Fibroblast of mammary gland (primary cell): ENCODE data around the gene TP73.
"Not testable (repeated sequence)": the region's sequence is repeated elsewhere in the genome, so short reads cannot be mapped to it uniquely, and the experiment has no call there.

Source experiments
- DNase-seq: peaks from one replicate; pipeline ENCODE4 v3.0.0-alpha.2; 2010; ENCODE audit warnings: low read depth
- H3K4me3 ChIP-seq: 2 replicates; pipeline ENCODE4 v1.5.1; 2011; ENCODE audit warnings: low read depth, mild to moderate bottlenecking, low read length, moderate library complexity; ENCODE audit not compliant: control insufficient read depth
- TF ChIP-seq, protein P1 (sequence below): conservative IDR thresholded peaks from 2 replicates; pipeline ENCODE4 v1.5.1; 2011; ENCODE audit warnings: low read depth, low read length, inconsistent platforms; ENCODE audit not compliant: control insufficient read depth, insufficient read depth

TP73 gene

DNA sequence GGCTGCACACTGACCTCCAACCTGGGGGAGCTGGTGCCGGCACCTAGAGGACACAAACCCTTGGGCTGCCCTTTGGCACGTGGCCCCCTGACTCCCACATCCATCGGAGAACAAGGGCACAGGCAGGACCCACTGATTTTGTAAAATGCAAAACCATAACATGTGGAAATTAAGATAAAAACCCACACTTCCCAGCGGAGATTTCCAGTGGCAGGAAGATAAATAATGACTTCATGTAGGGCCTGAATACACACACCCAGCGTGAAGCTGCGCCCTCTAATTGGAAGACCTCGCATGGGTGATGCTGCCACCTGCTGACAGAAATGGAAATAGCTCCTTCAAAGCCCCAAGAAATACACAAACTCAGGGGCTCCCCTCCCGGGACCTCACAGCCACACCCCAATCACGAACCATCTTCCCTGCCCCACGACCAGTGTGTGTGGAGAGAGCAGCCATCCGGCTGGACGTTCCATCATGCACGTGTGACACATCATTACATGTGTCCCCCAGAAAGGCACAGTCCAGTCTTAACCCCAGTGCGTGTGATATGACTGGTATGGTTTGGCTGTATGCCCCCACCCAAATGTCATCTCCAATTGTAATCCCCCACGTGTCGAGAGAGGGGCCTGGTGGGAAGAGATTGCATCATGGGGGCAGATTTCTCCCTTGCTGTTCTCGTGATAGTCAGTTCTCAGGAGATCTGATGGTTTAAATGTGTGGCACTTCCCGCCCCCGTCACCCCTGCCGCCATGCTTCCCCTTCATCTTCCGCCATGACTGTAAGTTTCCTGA is 33.2 kb upstream of the TP73 start:
- peak; percentile 70 for DNase-seq
- H3K4me3 ChIP-seq: no peak overlapping the region
- TF ChIP-seq, protein P1, sequence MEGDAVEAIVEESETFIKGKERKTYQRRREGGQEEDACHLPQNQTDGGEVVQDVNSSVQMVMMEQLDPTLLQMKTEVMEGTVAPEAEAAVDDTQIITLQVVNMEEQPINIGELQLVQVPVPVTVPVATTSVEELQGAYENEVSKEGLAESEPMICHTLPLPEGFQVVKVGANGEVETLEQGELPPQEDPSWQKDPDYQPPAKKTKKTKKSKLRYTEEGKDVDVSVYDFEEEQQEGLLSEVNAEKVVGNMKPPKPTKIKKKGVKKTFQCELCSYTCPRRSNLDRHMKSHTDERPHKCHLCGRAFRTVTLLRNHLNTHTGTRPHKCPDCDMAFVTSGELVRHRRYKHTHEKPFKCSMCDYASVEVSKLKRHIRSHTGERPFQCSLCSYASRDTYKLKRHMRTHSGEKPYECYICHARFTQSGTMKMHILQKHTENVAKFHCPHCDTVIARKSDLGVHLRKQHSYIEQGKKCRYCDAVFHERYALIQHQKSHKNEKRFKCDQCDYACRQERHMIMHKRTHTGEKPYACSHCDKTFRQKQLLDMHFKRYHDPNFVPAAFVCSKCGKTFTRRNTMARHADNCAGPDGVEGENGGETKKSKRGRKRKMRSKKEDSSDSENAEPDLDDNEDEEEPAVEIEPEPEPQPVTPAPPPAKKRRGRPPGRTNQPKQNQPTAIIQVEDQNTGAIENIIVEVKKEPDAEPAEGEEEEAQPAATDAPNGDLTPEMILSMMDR: peak; percentile 74

DNA sequence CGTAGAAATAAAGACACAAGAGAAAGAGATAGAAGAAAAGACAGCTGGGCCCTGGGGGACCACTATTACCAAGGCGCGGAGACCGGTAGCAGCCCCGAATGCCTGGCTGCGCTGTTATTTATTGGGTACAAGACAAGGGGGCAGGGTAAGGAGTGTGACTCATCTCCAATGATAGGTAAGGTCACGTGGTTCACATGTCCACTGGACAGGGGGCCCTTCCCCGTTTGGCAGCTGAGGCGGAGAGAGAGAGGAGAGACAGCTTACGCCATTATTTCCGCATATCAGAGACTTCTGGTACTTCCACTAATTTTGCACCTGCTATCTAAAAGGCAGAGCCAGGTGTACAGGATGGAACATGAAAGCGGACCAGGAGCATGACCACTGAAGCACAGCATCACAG is 31.6 kb upstream of the TP73 start:
- TF ChIP-seq, protein P1: no peak
- H3K4me3 ChIP-seq: no peak overlapping the region
- no peak for DNase-seq

DNA sequence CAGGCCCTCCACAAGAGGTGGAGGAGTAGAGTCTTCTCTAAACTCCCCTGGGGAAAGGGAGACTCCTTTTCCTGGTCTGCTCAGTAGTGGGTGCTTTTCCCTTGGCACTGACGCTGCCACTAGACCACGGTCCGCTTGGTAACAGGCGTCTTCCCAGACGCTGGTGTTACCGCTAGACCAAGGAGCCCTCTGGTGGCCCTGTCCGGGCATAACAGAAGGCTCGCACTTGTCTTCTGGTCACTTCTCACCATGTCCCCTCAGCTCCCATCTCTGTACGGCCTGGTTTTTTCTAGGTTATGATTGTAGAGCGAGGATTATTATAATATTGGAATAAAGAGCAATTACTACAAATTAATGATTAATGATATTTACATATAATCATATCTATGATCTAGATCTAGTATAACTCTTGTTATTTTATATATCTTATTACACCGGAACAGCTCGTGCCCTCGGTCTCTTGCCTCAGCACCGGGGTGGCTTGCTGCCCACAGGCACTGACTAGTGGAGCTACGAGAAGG is 31.1 kb upstream of the TP73 start:
- peak; percentile 12 for DNase-seq
- not testable (repeated sequence) for H3K4me3 ChIP-seq
- TF ChIP-seq, protein P1: peak; percentile 41

DNA sequence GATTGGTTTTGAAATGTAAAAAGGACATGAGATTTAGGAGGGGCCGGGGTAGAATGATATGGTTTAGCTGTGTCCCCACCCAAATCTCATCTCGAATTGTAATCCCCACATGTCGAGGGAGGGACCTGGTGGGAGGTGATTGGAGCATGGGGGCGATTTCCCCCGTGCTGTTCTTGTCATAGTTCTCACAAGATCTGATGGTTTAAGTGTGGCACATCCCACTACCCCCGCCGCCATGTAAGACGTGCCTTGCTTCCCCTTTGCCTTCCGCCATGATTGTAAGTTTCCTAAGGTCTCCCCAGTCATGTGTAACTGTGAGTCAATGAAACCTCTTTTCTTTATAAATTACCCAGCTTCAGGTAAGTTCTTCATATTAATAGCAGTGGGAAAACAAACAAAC is 30.2 kb upstream of the TP73 start:
- H3K4me3 ChIP-seq, DNase-seq: not testable (repeated sequence)

DNA sequence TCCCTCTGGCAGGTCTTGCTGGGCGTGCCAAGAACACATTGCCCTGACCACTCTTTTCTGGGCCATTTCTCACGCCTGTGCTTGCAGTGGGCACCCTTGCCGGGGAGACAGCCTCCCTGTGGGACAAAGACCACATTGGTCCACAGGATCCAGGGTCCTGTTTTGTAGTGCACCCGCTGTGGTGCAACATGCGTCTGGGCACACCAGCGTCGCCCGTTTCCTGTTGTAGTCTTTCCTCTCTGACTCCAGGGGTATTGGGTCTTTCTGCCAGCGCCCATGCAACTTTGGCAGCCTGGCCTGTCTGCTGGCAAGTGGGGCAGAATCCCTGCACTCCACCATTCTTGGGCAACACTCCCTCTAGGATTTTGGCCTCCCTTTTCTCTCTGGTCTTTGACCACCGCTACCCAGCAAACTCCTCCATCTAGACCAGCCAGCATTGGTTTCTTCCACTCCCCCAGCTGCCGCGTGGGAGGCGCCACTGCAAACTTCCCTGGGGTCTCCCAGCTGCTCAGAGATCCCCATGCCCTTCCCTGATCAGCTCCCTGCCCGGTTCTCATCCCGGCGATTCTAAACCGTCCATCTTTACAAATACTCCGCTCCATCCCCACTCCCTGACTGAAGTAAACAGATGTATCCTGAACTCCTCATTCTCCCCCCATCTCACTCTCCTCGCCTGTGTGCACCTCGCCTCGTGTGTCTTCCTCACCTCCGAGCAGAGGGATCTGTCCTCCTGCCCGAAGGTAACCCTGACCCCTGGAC is 28.7 kb upstream of the TP73 start:
- peak overlapping the region; percentile 83 for H3K4me3 ChIP-seq
- DNase-seq: no peak
- TF ChIP-seq, protein P1: no peak

DNA sequence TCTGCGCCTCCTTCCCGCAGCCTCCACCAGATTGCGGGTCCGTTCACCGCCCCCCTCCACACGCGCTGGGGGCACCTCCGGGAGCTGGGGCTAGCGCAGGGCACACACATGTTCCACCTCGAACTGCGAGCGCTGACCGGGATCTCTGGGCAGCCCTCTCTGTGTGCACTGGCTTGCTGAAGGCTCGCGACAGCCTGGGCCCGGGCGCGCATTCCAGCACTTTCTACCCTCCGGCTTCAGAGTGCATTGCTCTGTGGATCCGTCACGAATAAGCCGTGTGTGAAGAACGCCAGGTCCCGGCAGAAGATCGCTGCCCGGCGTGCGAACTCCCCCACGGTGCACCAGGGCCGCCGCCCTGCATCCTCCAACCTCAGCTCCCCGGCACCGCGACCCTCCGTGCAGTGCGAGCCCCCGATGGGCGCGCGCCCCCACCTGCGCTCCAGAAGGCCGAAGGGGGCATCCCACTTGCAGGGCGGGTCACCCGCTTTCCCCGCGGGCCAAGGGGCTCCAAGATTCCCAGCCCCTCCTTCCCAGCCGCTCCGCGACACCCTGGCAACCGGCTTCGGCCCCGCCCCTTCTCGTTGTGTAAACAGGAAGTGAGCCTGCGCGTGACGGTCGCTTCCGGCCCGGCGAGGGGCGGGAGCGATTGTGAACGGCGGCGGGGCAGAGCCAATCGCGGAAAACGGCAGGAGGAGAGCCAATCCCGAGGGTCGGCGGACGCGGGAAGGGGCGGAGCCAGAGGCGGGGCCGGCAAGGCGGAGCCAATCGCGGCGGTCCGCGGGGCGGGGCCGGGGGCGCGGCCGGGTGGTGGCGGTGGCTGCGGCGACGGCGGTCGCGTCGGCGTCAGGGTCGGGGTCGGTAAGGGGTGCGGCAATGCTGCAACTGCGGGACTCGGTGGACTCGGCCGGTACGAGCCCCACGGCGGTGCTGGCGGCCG is 27.8 kb upstream of the TP73 start, which contains the start of gene TPRG1L:
TPRG1L (plus strand) TSS at position 816 of the 937 bp plus-strand sequence; CDS start at position 874, 58 bp downstream.
- H3K4me3 ChIP-seq: peak within 1 kb of the TSS; percentile 83
- TF ChIP-seq, protein P1: no peak
- DNase-seq: peak; percentile 87
